ENCODE results near the gene RNF144A.

DNA sequence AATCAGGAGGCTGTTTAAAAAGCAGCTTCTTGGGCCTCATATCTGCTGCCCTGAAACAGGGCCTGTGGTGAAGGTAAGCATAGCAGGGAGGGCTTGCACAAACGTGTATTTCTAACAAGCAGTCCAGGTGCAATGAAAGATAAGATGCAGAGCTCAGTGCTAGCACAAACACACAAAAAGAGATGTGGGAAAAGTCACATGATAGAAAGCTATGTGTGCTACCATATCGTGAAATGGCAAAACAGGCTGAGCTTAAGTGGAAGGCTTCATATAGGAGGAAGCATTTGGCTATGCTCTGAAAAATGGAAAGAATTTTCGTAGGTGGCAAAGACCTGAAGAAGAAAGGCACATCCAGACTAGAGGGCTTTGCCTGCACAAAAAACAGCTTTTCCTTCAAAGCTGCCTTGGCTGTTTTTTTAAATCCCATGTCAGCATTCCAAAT lies 29.4 kb upstream of the RNF144A start:
- TF ChIP-seq FOXJ3 (CRISPR knock-in tag; IDR thresholded peaks at IDR 0.05; ENCODE audit: borderline replicate concordance) (no peak), TEAD4 (CRISPR knock-in tag; IDR thresholded peaks at IDR 0.05) (no peak), TCF7 (CRISPR knock-in tag; IDR thresholded peaks at IDR 0.05; ENCODE audit: low read depth) (no peak), EMX1 (CRISPR knock-in tag; IDR thresholded peaks at IDR 0.05) (no peak), NR3C1 (CRISPR knock-in tag; conservative IDR thresholded peaks at IDR 0.05; ENCODE audit: low read depth) (no peak), ZBTB21 (CRISPR knock-in tag; IDR thresholded peaks at IDR 0.05; ENCODE audit: borderline replicate concordance) (no peak), SP1 (CRISPR knock-in tag; conservative IDR thresholded peaks at IDR 0.05) (no peak)
- TF ChIP-seq, protein P1, sequence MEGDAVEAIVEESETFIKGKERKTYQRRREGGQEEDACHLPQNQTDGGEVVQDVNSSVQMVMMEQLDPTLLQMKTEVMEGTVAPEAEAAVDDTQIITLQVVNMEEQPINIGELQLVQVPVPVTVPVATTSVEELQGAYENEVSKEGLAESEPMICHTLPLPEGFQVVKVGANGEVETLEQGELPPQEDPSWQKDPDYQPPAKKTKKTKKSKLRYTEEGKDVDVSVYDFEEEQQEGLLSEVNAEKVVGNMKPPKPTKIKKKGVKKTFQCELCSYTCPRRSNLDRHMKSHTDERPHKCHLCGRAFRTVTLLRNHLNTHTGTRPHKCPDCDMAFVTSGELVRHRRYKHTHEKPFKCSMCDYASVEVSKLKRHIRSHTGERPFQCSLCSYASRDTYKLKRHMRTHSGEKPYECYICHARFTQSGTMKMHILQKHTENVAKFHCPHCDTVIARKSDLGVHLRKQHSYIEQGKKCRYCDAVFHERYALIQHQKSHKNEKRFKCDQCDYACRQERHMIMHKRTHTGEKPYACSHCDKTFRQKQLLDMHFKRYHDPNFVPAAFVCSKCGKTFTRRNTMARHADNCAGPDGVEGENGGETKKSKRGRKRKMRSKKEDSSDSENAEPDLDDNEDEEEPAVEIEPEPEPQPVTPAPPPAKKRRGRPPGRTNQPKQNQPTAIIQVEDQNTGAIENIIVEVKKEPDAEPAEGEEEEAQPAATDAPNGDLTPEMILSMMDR (IDR thresholded peaks at IDR 0.05): no peak
- TF ChIP-seq, protein P2, sequence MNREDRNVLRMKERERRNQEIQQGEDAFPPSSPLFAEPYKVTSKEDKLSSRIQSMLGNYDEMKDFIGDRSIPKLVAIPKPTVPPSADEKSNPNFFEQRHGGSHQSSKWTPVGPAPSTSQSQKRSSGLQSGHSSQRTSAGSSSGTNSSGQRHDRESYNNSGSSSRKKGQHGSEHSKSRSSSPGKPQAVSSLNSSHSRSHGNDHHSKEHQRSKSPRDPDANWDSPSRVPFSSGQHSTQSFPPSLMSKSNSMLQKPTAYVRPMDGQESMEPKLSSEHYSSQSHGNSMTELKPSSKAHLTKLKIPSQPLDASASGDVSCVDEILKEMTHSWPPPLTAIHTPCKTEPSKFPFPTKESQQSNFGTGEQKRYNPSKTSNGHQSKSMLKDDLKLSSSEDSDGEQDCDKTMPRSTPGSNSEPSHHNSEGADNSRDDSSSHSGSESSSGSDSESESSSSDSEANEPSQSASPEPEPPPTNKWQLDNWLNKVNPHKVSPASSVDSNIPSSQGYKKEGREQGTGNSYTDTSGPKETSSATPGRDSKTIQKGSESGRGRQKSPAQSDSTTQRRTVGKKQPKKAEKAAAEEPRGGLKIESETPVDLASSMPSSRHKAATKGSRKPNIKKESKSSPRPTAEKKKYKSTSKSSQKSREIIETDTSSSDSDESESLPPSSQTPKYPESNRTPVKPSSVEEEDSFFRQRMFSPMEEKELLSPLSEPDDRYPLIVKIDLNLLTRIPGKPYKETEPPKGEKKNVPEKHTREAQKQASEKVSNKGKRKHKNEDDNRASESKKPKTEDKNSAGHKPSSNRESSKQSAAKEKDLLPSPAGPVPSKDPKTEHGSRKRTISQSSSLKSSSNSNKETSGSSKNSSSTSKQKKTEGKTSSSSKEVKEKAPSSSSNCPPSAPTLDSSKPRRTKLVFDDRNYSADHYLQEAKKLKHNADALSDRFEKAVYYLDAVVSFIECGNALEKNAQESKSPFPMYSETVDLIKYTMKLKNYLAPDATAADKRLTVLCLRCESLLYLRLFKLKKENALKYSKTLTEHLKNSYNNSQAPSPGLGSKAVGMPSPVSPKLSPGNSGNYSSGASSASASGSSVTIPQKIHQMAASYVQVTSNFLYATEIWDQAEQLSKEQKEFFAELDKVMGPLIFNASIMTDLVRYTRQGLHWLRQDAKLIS (CRISPR knock-in tag; IDR thresholded peaks at IDR 0.05; ENCODE audit: borderline replicate concordance): no peak
- TF ChIP-seq, protein P3, sequence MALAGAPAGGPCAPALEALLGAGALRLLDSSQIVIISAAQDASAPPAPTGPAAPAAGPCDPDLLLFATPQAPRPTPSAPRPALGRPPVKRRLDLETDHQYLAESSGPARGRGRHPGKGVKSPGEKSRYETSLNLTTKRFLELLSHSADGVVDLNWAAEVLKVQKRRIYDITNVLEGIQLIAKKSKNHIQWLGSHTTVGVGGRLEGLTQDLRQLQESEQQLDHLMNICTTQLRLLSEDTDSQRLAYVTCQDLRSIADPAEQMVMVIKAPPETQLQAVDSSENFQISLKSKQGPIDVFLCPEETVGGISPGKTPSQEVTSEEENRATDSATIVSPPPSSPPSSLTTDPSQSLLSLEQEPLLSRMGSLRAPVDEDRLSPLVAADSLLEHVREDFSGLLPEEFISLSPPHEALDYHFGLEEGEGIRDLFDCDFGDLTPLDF (CRISPR knock-in tag; IDR thresholded peaks at IDR 0.05): no peak
- TF ChIP-seq, protein P4, sequence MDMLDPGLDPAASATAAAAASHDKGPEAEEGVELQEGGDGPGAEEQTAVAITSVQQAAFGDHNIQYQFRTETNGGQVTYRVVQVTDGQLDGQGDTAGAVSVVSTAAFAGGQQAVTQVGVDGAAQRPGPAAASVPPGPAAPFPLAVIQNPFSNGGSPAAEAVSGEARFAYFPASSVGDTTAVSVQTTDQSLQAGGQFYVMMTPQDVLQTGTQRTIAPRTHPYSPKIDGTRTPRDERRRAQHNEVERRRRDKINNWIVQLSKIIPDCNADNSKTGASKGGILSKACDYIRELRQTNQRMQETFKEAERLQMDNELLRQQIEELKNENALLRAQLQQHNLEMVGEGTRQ (CRISPR knock-in tag; IDR thresholded peaks at IDR 0.05): no peak
- TF ChIP-seq, protein P5, sequence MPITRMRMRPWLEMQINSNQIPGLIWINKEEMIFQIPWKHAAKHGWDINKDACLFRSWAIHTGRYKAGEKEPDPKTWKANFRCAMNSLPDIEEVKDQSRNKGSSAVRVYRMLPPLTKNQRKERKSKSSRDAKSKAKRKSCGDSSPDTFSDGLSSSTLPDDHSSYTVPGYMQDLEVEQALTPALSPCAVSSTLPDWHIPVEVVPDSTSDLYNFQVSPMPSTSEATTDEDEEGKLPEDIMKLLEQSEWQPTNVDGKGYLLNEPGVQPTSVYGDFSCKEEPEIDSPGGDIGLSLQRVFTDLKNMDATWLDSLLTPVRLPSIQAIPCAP (CRISPR knock-in tag; IDR thresholded peaks at IDR 0.05): no peak
- TF ChIP-seq, protein P6, sequence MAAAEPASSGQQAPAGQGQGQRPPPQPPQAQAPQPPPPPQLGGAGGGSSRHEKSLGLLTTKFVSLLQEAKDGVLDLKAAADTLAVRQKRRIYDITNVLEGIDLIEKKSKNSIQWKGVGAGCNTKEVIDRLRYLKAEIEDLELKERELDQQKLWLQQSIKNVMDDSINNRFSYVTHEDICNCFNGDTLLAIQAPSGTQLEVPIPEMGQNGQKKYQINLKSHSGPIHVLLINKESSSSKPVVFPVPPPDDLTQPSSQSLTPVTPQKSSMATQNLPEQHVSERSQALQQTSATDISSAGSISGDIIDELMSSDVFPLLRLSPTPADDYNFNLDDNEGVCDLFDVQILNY (CRISPR knock-in tag; IDR thresholded peaks at IDR 0.05): no peak
- TF ChIP-seq, protein P7, sequence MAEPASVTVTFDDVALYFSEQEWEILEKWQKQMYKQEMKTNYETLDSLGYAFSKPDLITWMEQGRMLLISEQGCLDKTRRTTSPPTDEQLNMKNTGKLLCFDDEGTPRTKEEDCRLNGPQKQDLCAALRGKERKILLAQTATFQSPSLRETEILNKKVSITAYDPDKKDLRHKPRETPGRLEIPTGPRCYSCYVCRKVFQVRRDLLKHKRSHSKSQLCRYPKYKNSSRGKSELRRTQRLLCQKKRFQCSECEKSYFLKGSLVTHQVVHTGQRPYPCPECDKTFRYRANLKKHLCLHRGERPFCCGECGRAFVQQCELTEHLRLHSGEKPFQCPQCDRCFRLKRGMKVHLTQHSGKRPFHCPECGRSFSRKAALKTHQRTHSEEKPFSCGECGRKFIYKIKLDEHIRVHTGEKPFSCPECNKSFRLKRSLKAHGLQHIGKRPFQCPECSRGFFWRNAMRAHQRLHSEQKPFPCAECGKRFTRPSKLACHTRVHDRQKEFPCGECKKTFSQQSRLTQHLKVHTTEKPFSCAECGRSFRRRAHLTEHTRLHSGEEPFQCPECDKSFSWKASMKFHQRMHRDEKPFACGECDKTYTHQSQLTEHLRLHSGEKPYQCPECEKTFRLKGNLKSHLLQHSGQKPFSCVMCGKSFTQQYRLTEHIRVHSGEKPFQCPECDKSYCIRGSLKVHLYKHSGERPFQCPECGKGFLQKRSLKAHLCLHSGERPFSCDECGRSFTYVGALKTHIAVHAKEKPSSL (CRISPR knock-in tag; conservative IDR thresholded peaks at IDR 0.05): no peak
